ENCODE results near the gene TRPM6.

TRPM6 gene

GRCh38 chr9:74683322-74683721 is 204.4 kb downstream of the TRPM6 start:
- no peak for DNase-seq (ENCODE audit: low read depth, low spot score)
- H3K4me3 ChIP-seq (ENCODE audit: low read depth, low read length), result no peak overlapping the region
- TF ChIP-seq, protein P1, sequence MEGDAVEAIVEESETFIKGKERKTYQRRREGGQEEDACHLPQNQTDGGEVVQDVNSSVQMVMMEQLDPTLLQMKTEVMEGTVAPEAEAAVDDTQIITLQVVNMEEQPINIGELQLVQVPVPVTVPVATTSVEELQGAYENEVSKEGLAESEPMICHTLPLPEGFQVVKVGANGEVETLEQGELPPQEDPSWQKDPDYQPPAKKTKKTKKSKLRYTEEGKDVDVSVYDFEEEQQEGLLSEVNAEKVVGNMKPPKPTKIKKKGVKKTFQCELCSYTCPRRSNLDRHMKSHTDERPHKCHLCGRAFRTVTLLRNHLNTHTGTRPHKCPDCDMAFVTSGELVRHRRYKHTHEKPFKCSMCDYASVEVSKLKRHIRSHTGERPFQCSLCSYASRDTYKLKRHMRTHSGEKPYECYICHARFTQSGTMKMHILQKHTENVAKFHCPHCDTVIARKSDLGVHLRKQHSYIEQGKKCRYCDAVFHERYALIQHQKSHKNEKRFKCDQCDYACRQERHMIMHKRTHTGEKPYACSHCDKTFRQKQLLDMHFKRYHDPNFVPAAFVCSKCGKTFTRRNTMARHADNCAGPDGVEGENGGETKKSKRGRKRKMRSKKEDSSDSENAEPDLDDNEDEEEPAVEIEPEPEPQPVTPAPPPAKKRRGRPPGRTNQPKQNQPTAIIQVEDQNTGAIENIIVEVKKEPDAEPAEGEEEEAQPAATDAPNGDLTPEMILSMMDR (IDR thresholded peaks at IDR 0.05; ENCODE audit: insufficient read depth, low read length, missing control alignments), result no peak
- POLR2A ChIA-PET, result no interaction called here
- CTCF ChIA-PET, result no interaction called here

GRCh38 chr9:74681906-74682305 is 205.8 kb downstream of the TRPM6 start:
- TF ChIP-seq, protein P1 (IDR thresholded peaks at IDR 0.05; ENCODE audit: insufficient read depth, low read length, missing control alignments), result no peak
- ChIA-PET POLR2A (no interaction called here), CTCF (no interaction called here)
- H3K4me3 ChIP-seq (ENCODE audit: low read depth, low read length), result no peak overlapping the region
- DNase-seq (ENCODE audit: low read depth, low spot score), result no peak

GRCh38 chr9:74674077-74674476 is 213.6 kb downstream of the TRPM6 start:
- DNase-seq (ENCODE audit: low read depth, low spot score), result no peak
- POLR2A ChIA-PET, result no interaction called here
- TF ChIP-seq, protein P1 (IDR thresholded peaks at IDR 0.05; ENCODE audit: insufficient read depth, low read length, missing control alignments), result no peak
- H3K4me3 ChIP-seq (ENCODE audit: low read depth, low read length), result no peak overlapping the region
- CTCF ChIA-PET, result no interaction called here

All from AG04449 (cell line).